Activated T-helper 17 cell treated with anti-CD3 and anti-CD28 coated beads, Interleukin-2, amount 50 U/mL, for 72 hours (primary cell): ENCODE data around the gene PFKM. TPM values are rescaled to one million over a fixed set of nuclear protein-coding genes. Genes with fewer than 3 reads are reported as not detected.

Experiments used
- ATAC-seq: fragments of 150-1000 bp; cut with Tn5 transposase; replicated peaks from 2 replicates; pipeline ENCODE4 v1.10.0; 2021; ENCODE audit warnings: mild to moderate bottlenecking, moderate library complexity
- H3K27ac Mint-ChIP-seq: one replicate; pipeline ENCODE4 v1.8.0; 2022; ENCODE audit warnings: mixed read lengths
- H3K27me3 Mint-ChIP-seq: one replicate; pipeline ENCODE4 v1.8.0; 2022; ENCODE audit warnings: mixed read lengths
- H3K36me3 Mint-ChIP-seq: one replicate; pipeline ENCODE4 v1.8.0; 2022; ENCODE audit warnings: low read depth, mild to moderate bottlenecking, mixed read lengths
- H3K4me1 Mint-ChIP-seq: one replicate; pipeline ENCODE4 v1.8.0; 2022; ENCODE audit warnings: mixed read lengths
- H3K4me3 Mint-ChIP-seq: one replicate; pipeline ENCODE4 v1.8.0; 2022; ENCODE audit warnings: mild to moderate bottlenecking, mixed read lengths
- H3K9me3 Mint-ChIP-seq: one replicate; pipeline ENCODE4 v1.8.0; 2022; ENCODE audit warnings: mixed read lengths
- total RNA-seq, 2 donors: library from RNA; stranded (reverse); gene quantifications; one replicate each; pipeline ENCODE4 v1.2.3, GENCODE V29; 2022

The PFKM gene
- total RNA-seq: 10 to 100 TPM; 57.3 to 83.3 TPM

DNA sequence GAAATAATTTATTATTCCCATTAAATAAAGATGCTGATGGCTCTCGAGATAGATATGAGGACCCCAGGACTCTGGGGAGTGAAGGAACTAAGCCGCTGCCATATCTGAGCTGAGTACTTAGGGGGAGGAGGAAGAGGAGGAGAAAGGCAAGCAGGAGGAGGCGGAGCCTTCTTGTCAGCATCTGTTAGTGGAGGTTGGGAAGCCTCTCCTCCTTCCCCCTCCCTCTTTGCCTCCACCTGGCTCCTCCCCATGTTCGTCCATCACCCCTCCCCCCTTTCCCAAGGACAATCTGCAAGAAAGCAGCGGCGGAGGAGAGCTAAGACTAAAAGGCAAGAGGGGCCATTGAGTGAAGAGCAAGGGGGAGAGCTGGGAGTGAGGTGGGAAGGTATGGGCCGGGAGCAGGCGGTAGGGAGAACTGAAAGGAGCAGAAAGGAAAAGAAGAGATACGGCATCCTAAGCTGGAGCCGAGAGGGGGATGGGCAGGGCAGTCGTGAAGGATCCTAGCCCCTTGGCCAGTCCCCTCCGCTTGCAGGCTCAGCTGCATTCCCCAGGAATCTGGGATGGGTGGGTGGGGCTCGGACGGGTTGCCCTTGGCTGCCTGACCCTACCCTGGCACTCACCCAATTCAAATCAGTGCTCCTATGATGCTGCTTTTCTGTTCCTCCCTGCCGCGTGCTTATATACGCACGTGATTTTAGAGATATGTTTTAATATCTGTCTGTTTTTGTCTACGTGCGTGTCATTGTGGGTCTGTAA is at the start of gene PFKM:
PFKM (plus strand) TSS at position 287 of the 756 bp plus-strand sequence. CDS start 3,411 bp downstream, outside the sequence.
- Mint-ChIP-seq H3K27me3 (no peaks in the 10 kb centered on the region), H3K27ac (peak within 1 kb of the TSS; percentile 64), H3K9me3 (no peaks in the 10 kb centered on the region), H3K36me3 (peaks cover 24% of the 10 kb centered on the region), H3K4me1 (peaks cover 7% of the 10 kb centered on the region), H3K4me3 (peak within 1 kb of the TSS; percentile 89)
- peak; percentile 100 for ATAC-seq

- Mint-ChIP-seq H3K4me1 (peaks cover 5% of the 10 kb centered on the region), H3K4me3 (no peak overlapping the region), H3K36me3 (peaks cover 96% of the 10 kb centered on the region), H3K27ac (no peak overlapping the region), H3K9me3 (no peaks in the 10 kb centered on the region), H3K27me3 (no peaks in the 10 kb centered on the region)
- no peak for ATAC-seq
Observed at GRCh38 chr12:48070033-48070432, 49.1 kb upstream of the PFKM start.

DNA sequence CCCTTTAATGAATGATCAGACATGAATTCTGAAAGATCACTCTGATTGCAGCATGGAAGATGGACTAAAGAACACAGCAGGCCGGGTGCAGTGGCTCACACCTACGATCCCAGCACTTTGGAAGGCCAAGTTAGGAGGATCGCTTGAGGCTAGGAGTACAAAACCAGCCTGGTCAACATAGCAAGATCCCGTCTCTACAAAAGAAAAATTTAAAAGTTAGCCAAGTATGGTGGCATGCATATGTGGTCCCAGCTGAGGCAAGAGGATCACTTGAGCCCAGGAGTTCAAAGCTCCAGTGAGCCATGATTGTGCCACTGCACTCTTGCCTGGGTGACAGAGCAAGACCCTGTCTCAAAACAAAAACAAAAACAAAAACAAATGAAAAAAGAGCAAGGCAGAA is 48.4 kb upstream of the PFKM start:
- Mint-ChIP-seq H3K27me3 (no peaks in the 10 kb centered on the region), H3K9me3 (no peaks in the 10 kb centered on the region), H3K36me3 (peaks cover 96% of the 10 kb centered on the region), H3K4me1 (peaks cover 5% of the 10 kb centered on the region), H3K27ac (no peak overlapping the region), H3K4me3 (no peak overlapping the region)
- no peak for ATAC-seq

DNA sequence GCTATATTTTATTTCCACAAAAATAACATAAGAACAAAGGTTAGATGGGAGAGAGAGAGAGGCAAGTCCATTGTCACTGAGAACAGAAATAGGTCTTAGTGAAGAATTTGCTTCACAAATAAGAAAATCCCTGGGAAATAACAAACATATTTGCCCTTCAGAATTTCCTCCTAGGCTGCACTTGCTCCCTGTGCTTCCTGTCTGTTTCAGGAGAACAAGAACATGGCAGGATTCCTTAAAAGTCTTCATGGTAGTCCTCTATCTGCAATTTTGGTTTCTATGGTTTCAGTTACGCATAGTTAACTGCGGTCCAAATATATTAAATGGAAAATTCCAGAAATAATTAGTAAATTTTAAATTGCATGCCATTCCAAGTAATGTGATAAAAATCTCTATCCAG is 47.4 kb upstream of the PFKM start:
- no peak for ATAC-seq
- no peak overlapping the region for H3K27ac Mint-ChIP-seq
- no peaks in the 10 kb centered on the region for H3K9me3 Mint-ChIP-seq
- no peaks in the 10 kb centered on the region for H3K27me3 Mint-ChIP-seq
- H3K36me3 Mint-ChIP-seq: peaks cover 89% of the 10 kb centered on the region
- no peak overlapping the region for H3K4me3 Mint-ChIP-seq
- peaks cover 5% of the 10 kb centered on the region for H3K4me1 Mint-ChIP-seq

DNA sequence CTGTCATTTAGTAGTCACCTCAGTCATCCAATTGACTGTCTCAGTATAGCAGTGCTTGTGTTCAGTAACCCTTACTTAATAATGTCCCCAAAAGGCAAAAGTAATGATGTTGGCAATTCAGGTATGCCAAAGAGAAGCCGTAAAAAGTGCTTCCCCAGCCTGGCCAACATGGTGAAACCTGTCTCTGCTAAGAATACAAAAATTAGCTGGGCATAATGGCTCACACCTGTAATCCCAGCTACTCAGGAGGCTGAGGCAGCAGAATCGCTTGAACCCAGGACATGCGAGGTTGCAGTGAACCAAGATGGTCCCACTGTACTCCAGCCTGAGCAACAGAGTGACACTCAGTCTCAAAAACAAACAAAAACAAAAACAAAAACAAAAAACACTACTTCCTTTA is 46.9 kb upstream of the PFKM start:
- H3K9me3 Mint-ChIP-seq: no peaks in the 10 kb centered on the region
- no peaks in the 10 kb centered on the region for H3K27me3 Mint-ChIP-seq
- ATAC-seq: no peak
- no peak overlapping the region for H3K27ac Mint-ChIP-seq
- no peak overlapping the region for H3K4me3 Mint-ChIP-seq
- H3K4me1 Mint-ChIP-seq: peaks cover 2% of the 10 kb centered on the region
- peaks cover 89% of the 10 kb centered on the region for H3K36me3 Mint-ChIP-seq

DNA sequence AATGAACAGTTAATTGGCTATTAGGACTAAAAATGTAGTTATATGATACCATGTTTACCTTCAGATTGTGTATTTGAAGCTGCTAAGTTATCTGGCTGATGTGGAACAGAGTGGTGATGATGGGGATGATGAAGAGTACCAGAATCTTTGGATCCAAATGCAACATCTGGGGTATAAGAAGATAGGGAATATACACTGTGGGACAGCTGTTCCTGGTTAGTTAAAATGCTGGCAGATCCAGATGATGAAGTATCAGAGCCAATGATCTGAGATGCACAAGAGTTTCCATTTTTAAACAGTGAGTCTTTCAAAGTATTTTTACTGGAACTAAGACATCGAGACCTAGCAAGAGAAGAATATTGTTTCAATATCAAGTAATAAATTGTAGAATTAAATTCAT is 44.9 kb upstream of the PFKM start:
- peaks cover 89% of the 10 kb centered on the region for H3K36me3 Mint-ChIP-seq
- no peaks in the 10 kb centered on the region for H3K27me3 Mint-ChIP-seq
- H3K4me3 Mint-ChIP-seq: no peak overlapping the region
- H3K9me3 Mint-ChIP-seq: no peaks in the 10 kb centered on the region
- no peak overlapping the region for H3K27ac Mint-ChIP-seq
- no peak for ATAC-seq
- H3K4me1 Mint-ChIP-seq: no peaks in the 10 kb centered on the region

GRCh38 chr12:48075832-48076231 is 43.3 kb upstream of the PFKM start:
- Mint-ChIP-seq H3K27me3 (no peaks in the 10 kb centered on the region), H3K9me3 (no peaks in the 10 kb centered on the region), H3K4me3 (no peak overlapping the region), H3K27ac (no peak overlapping the region), H3K36me3 (peaks cover 85% of the 10 kb centered on the region), H3K4me1 (no peaks in the 10 kb centered on the region)
- ATAC-seq: no peak

GRCh38 chr12:48077111-48077510 is 42.1 kb upstream of the PFKM start:
- no peaks in the 10 kb centered on the region for H3K9me3 Mint-ChIP-seq
- peaks cover 84% of the 10 kb centered on the region for H3K36me3 Mint-ChIP-seq
- H3K4me1 Mint-ChIP-seq: no peaks in the 10 kb centered on the region
- ATAC-seq: no peak
- no peaks in the 10 kb centered on the region for H3K27me3 Mint-ChIP-seq
- H3K4me3 Mint-ChIP-seq: no peak overlapping the region
- no peak overlapping the region for H3K27ac Mint-ChIP-seq

GRCh38 chr12:48078901-48079300 is 40.3 kb upstream of the PFKM start:
- Mint-ChIP-seq H3K4me1 (no peaks in the 10 kb centered on the region), H3K27ac (no peak overlapping the region), H3K4me3 (no peak overlapping the region), H3K36me3 (peaks cover 84% of the 10 kb centered on the region), H3K9me3 (no peaks in the 10 kb centered on the region), H3K27me3 (no peaks in the 10 kb centered on the region)
- no peak for ATAC-seq

GRCh38 chr12:48080285-48080684 is 38.9 kb upstream of the PFKM start:
- Mint-ChIP-seq H3K27me3 (no peaks in the 10 kb centered on the region), H3K27ac (no peak overlapping the region), H3K4me1 (no peaks in the 10 kb centered on the region), H3K4me3 (no peak overlapping the region), H3K36me3 (peaks cover 84% of the 10 kb centered on the region), H3K9me3 (no peaks in the 10 kb centered on the region)
- no peak for ATAC-seq

GRCh38 chr12:48080821-48081220 is 38.3 kb upstream of the PFKM start:
- no peak overlapping the region for H3K4me3 Mint-ChIP-seq
- ATAC-seq: no peak
- H3K4me1 Mint-ChIP-seq: no peaks in the 10 kb centered on the region
- peaks cover 84% of the 10 kb centered on the region for H3K36me3 Mint-ChIP-seq
- no peaks in the 10 kb centered on the region for H3K27me3 Mint-ChIP-seq
- H3K27ac Mint-ChIP-seq: no peak overlapping the region
- H3K9me3 Mint-ChIP-seq: no peaks in the 10 kb centered on the region

- no peak overlapping the region for H3K4me3 Mint-ChIP-seq
- H3K27ac Mint-ChIP-seq: no peak overlapping the region
- peaks cover 93% of the 10 kb centered on the region for H3K36me3 Mint-ChIP-seq
Observed at GRCh38 chr12:48084066-48084465, 35.1 kb upstream of the PFKM start.

DNA sequence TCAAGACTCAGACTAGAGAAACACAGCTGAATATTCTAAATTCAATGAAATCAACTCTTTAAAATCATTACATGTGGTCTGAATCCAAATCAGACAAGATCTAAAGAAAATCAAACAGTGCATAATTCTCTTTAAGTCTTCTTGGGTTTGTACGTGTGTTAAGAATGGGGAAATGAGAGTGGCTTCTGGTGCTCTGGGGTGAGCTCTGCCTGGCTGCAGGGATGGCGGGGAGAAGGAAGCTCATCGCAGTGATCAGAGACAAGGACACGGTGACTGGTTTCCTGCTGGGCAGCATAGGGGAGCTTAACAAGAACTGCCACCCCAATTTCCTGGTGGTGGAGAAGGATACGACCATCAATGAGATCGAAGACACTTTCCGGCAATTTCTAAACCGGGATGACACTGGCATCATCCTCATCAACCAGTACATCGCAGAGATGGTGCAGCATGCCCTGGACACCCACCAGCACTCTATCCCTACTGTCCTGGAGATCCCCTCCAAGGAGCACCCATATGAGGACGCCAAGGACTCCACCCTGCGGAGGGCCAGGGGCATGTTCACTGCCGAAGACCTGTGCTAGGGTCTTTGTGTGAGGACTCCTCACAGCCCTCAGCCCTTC is 34.2 kb upstream of the PFKM start:
- Mint-ChIP-seq H3K4me3 (no peak overlapping the region), H3K4me1 (no peaks in the 10 kb centered on the region), H3K27ac (no peak overlapping the region), H3K9me3 (no peaks in the 10 kb centered on the region), H3K27me3 (no peaks in the 10 kb centered on the region), H3K36me3 (peaks cover 96% of the 10 kb centered on the region)
- ATAC-seq: no peak

More at GRCh38 chr12:48084066-48084465, 35.1 kb upstream of the PFKM start:
- H3K9me3 Mint-ChIP-seq: no peaks in the 10 kb centered on the region
- no peaks in the 10 kb centered on the region for H3K4me1 Mint-ChIP-seq
- no peaks in the 10 kb centered on the region for H3K27me3 Mint-ChIP-seq
- ATAC-seq: no peak

GRCh38 chr12:48086327-48086726 is 32.8 kb upstream of the PFKM start:
- no peaks in the 10 kb centered on the region for H3K27me3 Mint-ChIP-seq
- H3K4me1 Mint-ChIP-seq: no peaks in the 10 kb centered on the region
- H3K4me3 Mint-ChIP-seq: no peak overlapping the region
- no peak overlapping the region for H3K27ac Mint-ChIP-seq
- no peak for ATAC-seq
- peaks cover 96% of the 10 kb centered on the region for H3K36me3 Mint-ChIP-seq
- no peaks in the 10 kb centered on the region for H3K9me3 Mint-ChIP-seq

DNA sequence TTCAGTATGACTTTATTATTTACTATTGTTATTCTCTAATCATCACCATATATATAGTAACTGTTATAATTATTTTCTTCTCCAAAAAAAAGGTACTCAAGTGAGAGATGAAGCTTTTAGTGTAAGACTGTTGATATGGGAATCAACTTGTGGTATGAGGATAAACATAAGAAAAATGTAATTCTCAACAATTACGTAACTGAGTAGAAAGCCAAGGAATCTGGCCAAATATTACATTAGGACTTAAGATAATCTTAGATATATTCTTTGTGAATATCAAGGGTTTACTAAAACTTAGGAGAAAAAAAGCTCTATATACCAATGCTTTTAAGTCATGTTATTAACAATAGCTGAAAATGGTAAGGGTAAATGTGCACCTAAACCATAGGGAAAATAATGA is 26.6 kb upstream of the PFKM start:
- Mint-ChIP-seq H3K27me3 (no peaks in the 10 kb centered on the region), H3K4me1 (no peaks in the 10 kb centered on the region), H3K36me3 (peaks cover 89% of the 10 kb centered on the region), H3K27ac (no peak overlapping the region), H3K4me3 (no peak overlapping the region), H3K9me3 (no peaks in the 10 kb centered on the region)
- no peak for ATAC-seq
